KMS-11 (cell line): ENCODE data around the gene SMURF1.

Experiments used
- H2AFZ ChIP-seq: fragments of 200-600 bp; sonication (generic); 2 replicates; pipeline ENCODE4 v1.6.1; 2016; ENCODE audit warnings: antibody characterized with exemption, mixed run types, low read depth
- H3K27ac ChIP-seq: fragments of 200-600 bp; sonication (generic); 2 replicates; pipeline ENCODE4 v1.6.1; 2016; ENCODE audit warnings: mild to moderate bottlenecking, mixed run types
- H3K27me3 ChIP-seq: fragments of 200-600 bp; sonication (generic); 2 replicates; pipeline ENCODE4 v1.6.1; 2017; ENCODE audit warnings: mild to moderate bottlenecking, low read depth, mixed run types, moderate library complexity; ENCODE audit not compliant: insufficient read depth
- H3K36me3 ChIP-seq: fragments of 200-600 bp; sonication (generic); 2 replicates; pipeline ENCODE4 v1.6.1; 2017; ENCODE audit warnings: mild to moderate bottlenecking, mixed run types; ENCODE audit not compliant: insufficient read depth
- H3K4me1 ChIP-seq: fragments of 200-600 bp; sonication (generic); 2 replicates; pipeline ENCODE4 v1.6.1; 2016; ENCODE audit warnings: mild to moderate bottlenecking, low read depth, mixed run types; ENCODE audit not compliant: poor library complexity, severe bottlenecking
- H3K4me2 ChIP-seq: fragments of 200-600 bp; sonication (generic); 2 replicates; pipeline ENCODE4 v1.7.0; 2016; ENCODE audit warnings: mild to moderate bottlenecking, mixed run types
- H3K4me3 ChIP-seq: fragments of 200-600 bp; sonication (generic); IDR thresholded peaks from 2 replicates; pipeline ENCODE4 v1.6.1; 2017; ENCODE audit warnings: low read depth, low read length, mixed read lengths; ENCODE audit not compliant: insufficient read depth
- H3K79me2 ChIP-seq: fragments of 200-600 bp; sonication (generic); 2 replicates; pipeline ENCODE4 v1.6.1; 2016; ENCODE audit warnings: low read depth, mixed run types; ENCODE audit not compliant: insufficient read depth
- H3K9ac ChIP-seq: fragments of 200-600 bp; sonication (generic); 2 replicates; pipeline ENCODE4 v1.6.1; 2016; ENCODE audit warnings: mild to moderate bottlenecking, mixed run types
- H4K20me1 ChIP-seq: fragments of 200-600 bp; sonication (generic); 2 replicates; pipeline ENCODE4 v1.6.1; 2016; ENCODE audit warnings: mild to moderate bottlenecking, mixed run types; ENCODE audit not compliant: insufficient read depth
- CTCF ChIP-seq: fragments of 200-600 bp; sonication (generic); conservative IDR thresholded peaks from 2 replicates; pipeline ENCODE4 v1.6.1; 2017; ENCODE audit warnings: low read depth, mild to moderate bottlenecking, antibody characterized with exemption, low read length, moderate library complexity, mixed read lengths

Gene SMURF1

GRCh38 chr7:98997846-98998245 is 146.1 kb downstream of the SMURF1 start:
- Histone ChIP-seq H3K4me2 (no peak overlapping the region), H3K4me1 (no peaks in the 10 kb centered on the region), H2AFZ (no peak overlapping the region), H3K4me3 (no peak overlapping the region), H3K27me3 (no peaks in the 10 kb centered on the region), H3K36me3 (peaks cover 15% of the 10 kb centered on the region; the same call in 1 of the 2 replicates), H3K9ac (no peak overlapping the region), H3K79me2 (0 out of 2 replicates have a peak, but pooled peaks cover 6% of the 10 kb centered on the region), H4K20me1 (no peaks in the 10 kb centered on the region), H3K27ac (no peak overlapping the region)
- TF ChIP-seq CTCF = no peak

- H3K4me1 ChIP-seq = no peaks in the 10 kb centered on the region
- H3K27ac ChIP-seq = no peak overlapping the region
- H3K9ac ChIP-seq = no peak overlapping the region
- H3K4me3 ChIP-seq = no peak overlapping the region
- no peak for TF ChIP-seq CTCF
- H3K27me3 ChIP-seq = no peaks in the 10 kb centered on the region
- 0 out of 2 replicates have a peak, but pooled peaks cover 5% of the 10 kb centered on the region for H3K79me2 ChIP-seq
- H4K20me1 ChIP-seq = no peaks in the 10 kb centered on the region
- no peak overlapping the region for H3K4me2 ChIP-seq
- H2AFZ ChIP-seq = no peak overlapping the region
- H3K36me3 ChIP-seq = peaks cover 15% of the 10 kb centered on the region; the same call in 1 of the 2 replicates
Observed at GRCh38 chr7:98996150-98996552, 147.8 kb downstream of the SMURF1 start.

GRCh38 chr7:98995523-98996149 is 148.3 kb downstream of the SMURF1 start:
- H3K79me2 ChIP-seq = 0 out of 2 replicates have a peak, but pooled peaks cover under 1% of the 10 kb centered on the region
- no peaks in the 10 kb centered on the region for H4K20me1 ChIP-seq
- H3K4me3 ChIP-seq = no peak overlapping the region
- H3K4me2 ChIP-seq = no peak overlapping the region
- no peaks in the 10 kb centered on the region for H3K27me3 ChIP-seq
- H3K36me3 ChIP-seq = peaks cover 15% of the 10 kb centered on the region; the same call in 1 of the 2 replicates
- no peak for TF ChIP-seq CTCF
- H3K4me1 ChIP-seq = no peaks in the 10 kb centered on the region
- H2AFZ ChIP-seq = no peak overlapping the region
- no peak overlapping the region for H3K27ac ChIP-seq
- no peak overlapping the region for H3K9ac ChIP-seq

DNA sequence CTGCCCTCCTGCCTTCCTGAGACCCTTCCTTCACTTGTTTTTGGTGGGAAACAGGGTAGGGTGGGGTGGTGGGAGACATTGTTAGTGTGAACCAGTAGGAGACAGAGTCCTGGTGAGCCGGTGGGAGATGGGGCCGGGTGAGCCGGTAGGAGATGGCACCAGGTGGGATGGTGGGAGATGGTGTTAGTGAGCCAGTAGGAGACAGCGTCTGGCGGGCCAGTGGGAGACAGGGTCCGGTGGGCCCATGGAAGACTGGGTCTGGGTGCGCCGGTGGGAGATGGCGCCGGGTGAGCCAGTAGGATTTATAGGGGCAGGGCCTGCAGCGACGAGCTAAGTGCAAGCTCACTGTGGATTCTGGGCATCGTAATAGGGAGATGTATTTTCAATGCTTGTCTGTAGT is 148.8 kb downstream of the SMURF1 start:
- no peak overlapping the region for H3K9ac ChIP-seq
- H3K36me3 ChIP-seq = peaks cover 20% of the 10 kb centered on the region; the same call in 1 of the 2 replicates
- H3K27ac ChIP-seq = no peak overlapping the region
- no peak overlapping the region for H3K4me3 ChIP-seq
- H3K4me1 ChIP-seq = no peaks in the 10 kb centered on the region
- TF ChIP-seq CTCF = no peak
- no peaks in the 10 kb centered on the region for H3K27me3 ChIP-seq
- H2AFZ ChIP-seq = no peak overlapping the region
- H3K4me2 ChIP-seq = no peak overlapping the region
- no peaks in the 10 kb centered on the region for H4K20me1 ChIP-seq
- no peaks in the 10 kb centered on the region for H3K79me2 ChIP-seq
